OCI-LY7 (cell line): ENCODE results near the gene SPACA4.

Experiments used
- CTCF ChIP-seq: fragments of 200-600 bp; sonication (generic); conservative IDR thresholded peaks from 2 replicates; pipeline ENCODE4 v1.5.1; 2014; ENCODE audit warnings: mild to moderate bottlenecking, antibody characterized with exemption, low read length, moderate library complexity, mixed read lengths
- EZH2phosphoT487 ChIP-seq: fragments of 200-600 bp; sonication (generic); IDR thresholded peaks from 2 replicates; pipeline ENCODE4 v1.6.1; 2018; ENCODE audit warnings: low read depth, borderline replicate concordance, mild to moderate bottlenecking, mixed run types, antibody characterized with exemption, low read length, moderate library complexity, mixed read lengths

GRCh38 chr19:48632692-48633147 lies 26.2 kb downstream of the SPACA4 start:
- TF ChIP-seq CTCF (no peak), EZH2phosphoT487 (no peak)
